Measurements from ENCODE around the gene TRIP11. TPM values are rescaled to one million over a fixed set of nuclear protein-coding genes. Genes with fewer than 3 reads are reported as not detected.

TRIP11 gene
- total RNA-seq, 2 experiments from 2014 or later, result 15.1 to 44.4 TPM

DNA sequence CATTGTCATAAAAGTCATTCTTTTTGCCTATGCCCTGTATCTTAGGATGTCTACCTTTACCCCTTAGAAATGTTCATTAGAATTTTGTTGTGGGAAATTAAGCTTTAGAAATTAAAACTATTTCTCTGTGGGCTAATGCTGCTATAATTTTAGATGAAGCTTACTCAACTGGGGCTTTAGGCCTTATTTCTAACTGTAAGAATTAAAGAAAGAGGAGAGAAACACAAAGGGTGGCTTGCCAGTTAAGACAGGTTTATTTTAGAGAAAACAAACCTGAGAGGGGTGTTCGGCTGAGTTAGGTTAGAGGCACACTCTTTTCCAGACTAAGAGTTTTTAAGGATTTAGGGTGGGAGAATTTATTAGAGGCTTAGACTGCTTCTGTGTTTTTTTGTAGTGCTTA lies 6.4 kb downstream of the TRIP11 start:
- no peak overlapping the region for H3K4me3 ChIP-seq (ENCODE audit: low read depth, low read length, poor library complexity, severe bottlenecking)
- intact Hi-C loops (cut with micrococcal nuclease; ENCODE audit: unreplicated experiment), result no loop called here
- TF ChIP-seq EZH2phosphoT487 (IDR thresholded peaks at IDR 0.05; ENCODE audit: borderline replicate concordance, low read depth, low read length), result no peak
- TF ChIP-seq, protein P1, sequence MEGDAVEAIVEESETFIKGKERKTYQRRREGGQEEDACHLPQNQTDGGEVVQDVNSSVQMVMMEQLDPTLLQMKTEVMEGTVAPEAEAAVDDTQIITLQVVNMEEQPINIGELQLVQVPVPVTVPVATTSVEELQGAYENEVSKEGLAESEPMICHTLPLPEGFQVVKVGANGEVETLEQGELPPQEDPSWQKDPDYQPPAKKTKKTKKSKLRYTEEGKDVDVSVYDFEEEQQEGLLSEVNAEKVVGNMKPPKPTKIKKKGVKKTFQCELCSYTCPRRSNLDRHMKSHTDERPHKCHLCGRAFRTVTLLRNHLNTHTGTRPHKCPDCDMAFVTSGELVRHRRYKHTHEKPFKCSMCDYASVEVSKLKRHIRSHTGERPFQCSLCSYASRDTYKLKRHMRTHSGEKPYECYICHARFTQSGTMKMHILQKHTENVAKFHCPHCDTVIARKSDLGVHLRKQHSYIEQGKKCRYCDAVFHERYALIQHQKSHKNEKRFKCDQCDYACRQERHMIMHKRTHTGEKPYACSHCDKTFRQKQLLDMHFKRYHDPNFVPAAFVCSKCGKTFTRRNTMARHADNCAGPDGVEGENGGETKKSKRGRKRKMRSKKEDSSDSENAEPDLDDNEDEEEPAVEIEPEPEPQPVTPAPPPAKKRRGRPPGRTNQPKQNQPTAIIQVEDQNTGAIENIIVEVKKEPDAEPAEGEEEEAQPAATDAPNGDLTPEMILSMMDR (conservative IDR thresholded peaks at IDR 0.05; ENCODE audit: low read length), result no peak
- POLR2A ChIA-PET, result interaction anchor here (0.7 kb wide), 1 partner anchor 1965 kb away, joined by 5 read pairs; no protein-coding TSS in a partner anchor
- no TSS peak for BruUV-seq (replicated peaks)
- DNase-seq (ENCODE audit: low spot score), result no peak
- peaks cover 64% of the 10 kb centered on the region for H3K36me3 ChIP-seq (ENCODE audit: insufficient read depth, low read length)
- no peaks in the 10 kb centered on the region for H3K9me2 ChIP-seq (ENCODE audit: insufficient read depth, low read length)
- peaks cover 13% of the 10 kb centered on the region for H3K4me1 ChIP-seq (ENCODE audit: insufficient read depth, low read length, poor library complexity, severe bottlenecking)
- no peaks in the 10 kb centered on the region for H3K9me3 ChIP-seq (ENCODE audit: low read length)
- no peak overlapping the region for H3K27ac ChIP-seq (ENCODE audit: low read depth, low read length, poor library complexity, severe bottlenecking)
- 0 out of 2 replicates have a peak, but pooled peaks cover 5% of the 10 kb centered on the region for H4K20me1 ChIP-seq (ENCODE audit: insufficient read depth, low read length)
- H3K79me2 ChIP-seq (ENCODE audit: insufficient read depth, low read depth, low read length), result peaks cover 42% of the 10 kb centered on the region
- H2AFZ ChIP-seq (ENCODE audit: low read length), result no peak overlapping the region
- CTCF ChIA-PET (ENCODE audit: unreplicated experiment), result no interaction called here
- no peak overlapping the region for H3K4me2 ChIP-seq (ENCODE audit: low read length)

DNA sequence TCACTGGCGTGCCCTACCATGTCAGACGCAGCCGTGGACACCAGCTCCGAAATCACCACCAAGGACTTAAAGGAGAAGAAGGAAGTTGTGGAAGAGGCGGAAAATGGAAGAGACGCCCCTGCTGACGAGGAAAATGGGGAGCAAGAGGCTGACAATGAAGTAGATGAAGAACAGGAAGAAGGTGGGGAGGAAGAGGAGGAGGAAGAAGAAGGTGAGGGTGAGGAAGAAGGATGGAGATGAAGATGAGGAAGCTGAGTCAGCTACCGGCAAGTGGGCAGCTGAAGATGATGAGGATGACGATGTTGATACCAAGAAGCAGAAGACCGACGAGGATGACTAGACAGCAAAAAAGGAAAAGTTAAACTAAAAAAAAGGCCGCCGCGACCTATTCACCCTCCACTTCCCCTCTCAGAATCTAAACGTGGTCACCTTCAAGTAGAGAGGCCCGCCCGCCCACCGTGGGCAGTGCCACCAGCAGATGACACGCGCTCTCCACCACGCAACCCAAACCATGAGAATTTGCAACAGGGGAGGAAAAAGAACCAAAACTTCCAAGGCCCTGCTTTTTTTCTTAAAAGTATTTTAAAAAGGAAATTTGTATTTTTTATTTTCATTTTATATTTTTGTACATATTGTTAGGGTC lies 13.2 kb downstream of the TRIP11 start:
- H2AFZ ChIP-seq (ENCODE audit: low read length), result no peak overlapping the region
- H3K4me3 ChIP-seq (ENCODE audit: low read depth, low read length, poor library complexity, severe bottlenecking), result no peak overlapping the region
- POLR2A ChIA-PET, result no interaction called here
- no peaks in the 10 kb centered on the region for H4K20me1 ChIP-seq (ENCODE audit: insufficient read depth, low read length)
- no peaks in the 10 kb centered on the region for H3K9me3 ChIP-seq (ENCODE audit: low read length)
- no TSS peak for BruUV-seq (replicated peaks)
- peaks cover 5% of the 10 kb centered on the region; the same call in 1 of the 2 replicates for H3K79me2 ChIP-seq (ENCODE audit: insufficient read depth, low read depth, low read length)
- peaks cover 64% of the 10 kb centered on the region for H3K36me3 ChIP-seq (ENCODE audit: insufficient read depth, low read length)
- TF ChIP-seq, protein P1 (conservative IDR thresholded peaks at IDR 0.05; ENCODE audit: low read length), result no peak
- no peak overlapping the region for H3K4me2 ChIP-seq (ENCODE audit: low read length)
- intact Hi-C loops (cut with micrococcal nuclease; ENCODE audit: unreplicated experiment), result no loop called here
- CTCF ChIA-PET (ENCODE audit: unreplicated experiment), result no interaction called here
- H3K27ac ChIP-seq (ENCODE audit: low read depth, low read length, poor library complexity, severe bottlenecking), result no peak overlapping the region
- no peaks in the 10 kb centered on the region for H3K9me2 ChIP-seq (ENCODE audit: insufficient read depth, low read length)
- no peak for DNase-seq (ENCODE audit: low spot score)
- no peaks in the 10 kb centered on the region for H3K4me1 ChIP-seq (ENCODE audit: insufficient read depth, low read length, poor library complexity, severe bottlenecking)

DNA sequence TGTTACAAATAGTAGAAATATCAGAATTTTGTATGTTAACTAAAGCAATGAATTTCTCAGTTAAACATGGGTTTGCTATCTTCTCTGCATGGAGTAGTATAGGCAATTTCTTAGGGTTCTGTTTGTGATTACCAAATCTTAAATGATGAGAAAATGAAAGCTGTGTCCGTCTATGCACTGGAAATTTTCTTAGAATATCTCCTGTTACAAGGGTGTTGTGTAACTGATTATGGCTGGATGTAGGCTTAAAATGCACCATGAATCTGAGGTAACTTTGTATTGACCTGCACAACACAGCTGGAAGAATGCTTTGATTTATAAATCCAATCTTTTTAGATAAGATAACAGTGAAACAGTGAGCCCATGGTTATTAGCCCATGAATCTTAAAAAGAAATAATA lies 17.8 kb downstream of the TRIP11 start:
- no peak overlapping the region for H3K4me2 ChIP-seq (ENCODE audit: low read length)
- no peak overlapping the region for H2AFZ ChIP-seq (ENCODE audit: low read length)
- ChIA-PET CTCF (ENCODE audit: unreplicated experiment) (no interaction called here), POLR2A (interaction anchor here (1.2 to 1.5 kb wide), 2 partner anchors 10 to 12 kb away, joined by 3 to 4 read pairs; no protein-coding TSS in a partner anchor)
- H3K4me1 ChIP-seq (ENCODE audit: insufficient read depth, low read length, poor library complexity, severe bottlenecking), result no peaks in the 10 kb centered on the region
- peaks cover 5% of the 10 kb centered on the region; the same call in 1 of the 2 replicates for H3K79me2 ChIP-seq (ENCODE audit: insufficient read depth, low read depth, low read length)
- intact Hi-C loops (cut with micrococcal nuclease; ENCODE audit: unreplicated experiment), result no loop called here
- no peak overlapping the region for H3K4me3 ChIP-seq (ENCODE audit: low read depth, low read length, poor library complexity, severe bottlenecking)
- DNase-seq (ENCODE audit: low spot score), result no peak
- H3K36me3 ChIP-seq (ENCODE audit: insufficient read depth, low read length), result peaks cover 72% of the 10 kb centered on the region
- H3K27ac ChIP-seq (ENCODE audit: low read depth, low read length, poor library complexity, severe bottlenecking), result no peak overlapping the region
- no peaks in the 10 kb centered on the region for H4K20me1 ChIP-seq (ENCODE audit: insufficient read depth, low read length)
- TF ChIP-seq, protein P1 (conservative IDR thresholded peaks at IDR 0.05; ENCODE audit: low read length), result no peak
- TF ChIP-seq EZH2phosphoT487 (IDR thresholded peaks at IDR 0.05; ENCODE audit: borderline replicate concordance, low read depth, low read length), result no peak
- H3K9me2 ChIP-seq (ENCODE audit: insufficient read depth, low read length), result no peaks in the 10 kb centered on the region
- BruUV-seq (replicated peaks), result no TSS peak
- H3K9me3 ChIP-seq (ENCODE audit: low read length), result no peaks in the 10 kb centered on the region

Measured in OCI-LY7 (cell line).